Fibroblast of lung (primary cell): Measurements from ENCODE around the gene D2HGDH. TPM values are rescaled to one million over a fixed set of nuclear protein-coding genes. Genes with fewer than 3 reads are reported as not detected.

ENCODE experiments used
- DNase-seq, 2 donors: peaks; one replicate each; pipeline versions ENCODE4 v3.0.0 to v3.0.0-alpha.2; 2010; ENCODE audit warnings: low read depth in 2 of 2
- H2AFZ ChIP-seq: 2 replicates; pipeline ENCODE4 v1.5.1; 2012; ENCODE audit warnings: low read length, control low read depth, inconsistent platforms
- H3K27ac ChIP-seq: 2 replicates; pipeline ENCODE4 v1.5.1; 2011; ENCODE audit warnings: low read length, control low read depth; ENCODE audit not compliant: insufficient read depth
- H3K27me3 ChIP-seq: 2 replicates; pipeline ENCODE4 v1.5.1; 2011; ENCODE audit warnings: mild to moderate bottlenecking, low read length; ENCODE audit not compliant: control insufficient read depth, insufficient read depth
- H3K36me3 ChIP-seq: 2 replicates; pipeline ENCODE4 v1.5.1; 2011; ENCODE audit warnings: low read length; ENCODE audit not compliant: control insufficient read depth, insufficient read depth
- H3K4me1 ChIP-seq: 2 replicates; pipeline ENCODE4 v1.5.1; 2011; ENCODE audit warnings: low read length; ENCODE audit not compliant: control insufficient read depth, insufficient read depth; ENCODE audit errors: extremely low read depth
- H3K4me2 ChIP-seq: 2 replicates; pipeline ENCODE4 v1.5.1; 2011; ENCODE audit warnings: low read length, control low read depth; ENCODE audit not compliant: insufficient read depth; ENCODE audit errors: extremely low read depth
- H3K4me3 ChIP-seq, 4 experiments: fragments of 200-600 bp in 1 of 4; sonication (generic) in 1 of 4; replicated peaks in 1 of 4; 2 replicates each; pipeline ENCODE4 v1.5.1; 2011 to 2016; ENCODE audit warnings: low read length in 4 of 4, low read depth in 3 of 4, mild to moderate bottlenecking in 3 of 4, control low read depth in 2 of 4, inconsistent platforms in 1 of 4, mixed read lengths in 1 of 4; ENCODE audit not compliant: insufficient read depth in 1 of 4; ENCODE audit errors: control extremely low read depth in 1 of 4
- H3K79me2 ChIP-seq: 2 replicates; pipeline ENCODE4 v1.5.1; 2012; ENCODE audit warnings: mild to moderate bottlenecking, low read length, inconsistent platforms; ENCODE audit not compliant: control insufficient read depth, insufficient read depth
- H3K9ac ChIP-seq: 2 replicates; pipeline ENCODE4 v1.5.1; 2011; ENCODE audit warnings: mild to moderate bottlenecking, low read length, control low read depth; ENCODE audit not compliant: insufficient read depth
- H3K9me3 ChIP-seq: 2 replicates; pipeline ENCODE4 v1.5.1; 2012; ENCODE audit warnings: low read depth, low read length; ENCODE audit not compliant: control insufficient read depth, insufficient read depth
- H4K20me1 ChIP-seq: 2 replicates; pipeline ENCODE4 v1.5.1; 2011; ENCODE audit warnings: low read length; ENCODE audit not compliant: control insufficient read depth, insufficient read depth; ENCODE audit errors: extremely low read depth
- EZH2 ChIP-seq: IDR thresholded peaks from 2 replicates; pipeline ENCODE4 v1.5.1; 2012; ENCODE audit warnings: low read length, control low read depth, mild to moderate bottlenecking; ENCODE audit errors: missing control alignments
- polyA plus RNA-seq, 2 donors: library from polyadenylated mRNA; depleted of rRNA in 1 of 2; stranded (reverse) in 1 of 2; unstranded in 1 of 2; fragments of >200 nt; gene quantifications; 2 replicates each; pipeline ENCODE4 v1.2.1, GENCODE V29; 2011 to 2012; ENCODE audit warnings: missing spikeins in 1 of 2
- total RNA-seq: library from RNA; depleted of rRNA; stranded (reverse); fragments of >200 nt; gene quantifications from 2 replicates; pipeline ENCODE4 v1.2.1, GENCODE V29; 2014
- TF ChIP-seq, protein P1 (sequence below), 2 donors: IDR thresholded peaks in 1 of 2; conservative IDR thresholded peaks in 1 of 2; 1 replicate in 1 of 2; 2 replicates in 1 of 2; pipeline ENCODE4 v1.5.1; 2011 to 2012; ENCODE audit warnings: low read length in 2 of 2, control low read depth in 1 of 2, inconsistent platforms in 1 of 2, low read depth in 1 of 2, mild to moderate bottlenecking in 1 of 2

D2HGDH gene
- total and polyA plus RNA-seq, 2 donors (not counting 1 experiment from before 2014, with no cell fraction given): 5.7 to 28.4 TPM

DNA sequence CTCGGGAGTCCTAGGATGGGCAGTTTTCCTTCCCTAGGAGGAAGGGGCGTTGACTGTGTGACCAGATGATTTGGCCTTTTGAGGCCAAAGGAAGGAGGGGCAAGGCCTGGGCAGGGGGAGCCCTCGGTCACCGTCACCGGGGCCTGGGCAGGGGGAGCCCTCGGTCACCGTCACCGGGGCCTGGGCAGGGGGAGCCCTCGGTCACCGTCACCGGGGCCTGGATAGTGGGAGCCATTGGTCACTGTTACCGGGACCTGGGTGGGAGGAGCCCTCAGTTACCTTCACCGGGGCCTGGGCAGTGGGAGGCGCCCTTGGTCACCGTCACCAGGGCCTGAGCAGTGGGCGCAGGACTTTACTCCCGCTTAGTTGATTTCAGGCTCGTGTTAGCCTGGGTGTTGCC, 17.3 kb downstream of the D2HGDH start:
- DNase-seq: no peak
- no peaks in the 10 kb centered on the region for H3K9me3 ChIP-seq
- H3K4me2 ChIP-seq: no peak overlapping the region
- no peaks in the 10 kb centered on the region for H3K79me2 ChIP-seq
- H3K27me3 ChIP-seq: no peaks in the 10 kb centered on the region
- H4K20me1 ChIP-seq: no peaks in the 10 kb centered on the region
- H2AFZ ChIP-seq: no peak overlapping the region
- TF ChIP-seq, protein P1, sequence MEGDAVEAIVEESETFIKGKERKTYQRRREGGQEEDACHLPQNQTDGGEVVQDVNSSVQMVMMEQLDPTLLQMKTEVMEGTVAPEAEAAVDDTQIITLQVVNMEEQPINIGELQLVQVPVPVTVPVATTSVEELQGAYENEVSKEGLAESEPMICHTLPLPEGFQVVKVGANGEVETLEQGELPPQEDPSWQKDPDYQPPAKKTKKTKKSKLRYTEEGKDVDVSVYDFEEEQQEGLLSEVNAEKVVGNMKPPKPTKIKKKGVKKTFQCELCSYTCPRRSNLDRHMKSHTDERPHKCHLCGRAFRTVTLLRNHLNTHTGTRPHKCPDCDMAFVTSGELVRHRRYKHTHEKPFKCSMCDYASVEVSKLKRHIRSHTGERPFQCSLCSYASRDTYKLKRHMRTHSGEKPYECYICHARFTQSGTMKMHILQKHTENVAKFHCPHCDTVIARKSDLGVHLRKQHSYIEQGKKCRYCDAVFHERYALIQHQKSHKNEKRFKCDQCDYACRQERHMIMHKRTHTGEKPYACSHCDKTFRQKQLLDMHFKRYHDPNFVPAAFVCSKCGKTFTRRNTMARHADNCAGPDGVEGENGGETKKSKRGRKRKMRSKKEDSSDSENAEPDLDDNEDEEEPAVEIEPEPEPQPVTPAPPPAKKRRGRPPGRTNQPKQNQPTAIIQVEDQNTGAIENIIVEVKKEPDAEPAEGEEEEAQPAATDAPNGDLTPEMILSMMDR (conservative IDR thresholded peaks at IDR 0.05 in 1 of 2, IDR thresholded peaks at IDR 0.05 in 1 of 2; ENCODE audit: low read depth in 1 of 2, low read length in 2 of 2): no peak
- no peak for TF ChIP-seq EZH2
- H3K4me1 ChIP-seq: no peaks in the 10 kb centered on the region
- H3K4me3 ChIP-seq: no peak overlapping the region
- H3K36me3 ChIP-seq: peaks cover 14% of the 10 kb centered on the region
- H3K27ac ChIP-seq: no peak overlapping the region
- no peak overlapping the region for H3K9ac ChIP-seq

DNA sequence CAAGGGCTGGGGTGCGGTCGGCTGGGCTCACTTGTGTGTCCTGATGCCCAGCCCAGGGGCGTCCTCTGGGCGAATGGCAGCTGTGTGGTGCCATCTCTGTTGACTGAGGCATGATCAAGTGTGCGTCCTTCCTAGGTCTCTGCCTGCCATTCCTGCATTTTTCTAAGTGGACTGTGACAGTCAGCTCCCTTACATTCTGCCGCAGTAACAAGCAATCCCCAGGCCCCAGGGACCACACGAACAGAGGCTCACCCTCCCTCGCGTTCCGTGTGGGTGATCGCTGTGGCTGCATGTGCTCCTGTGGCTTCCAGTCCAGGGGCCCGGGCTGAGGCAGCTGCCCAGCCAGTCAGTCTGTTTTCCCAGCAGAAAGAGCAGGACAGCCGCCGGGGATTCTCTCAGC, 17.8 kb downstream of the D2HGDH start:
- no peak for DNase-seq
- no peak overlapping the region for H3K27ac ChIP-seq
- no peak overlapping the region for H3K9ac ChIP-seq
- no peak overlapping the region for H2AFZ ChIP-seq
- no peak for TF ChIP-seq EZH2
- TF ChIP-seq, protein P1 (conservative IDR thresholded peaks at IDR 0.05 in 1 of 2, IDR thresholded peaks at IDR 0.05 in 1 of 2; ENCODE audit: low read depth in 1 of 2, low read length in 2 of 2): no peak
- H3K4me3 ChIP-seq: no peak overlapping the region
- no peaks in the 10 kb centered on the region for H3K79me2 ChIP-seq
- no peaks in the 10 kb centered on the region for H3K4me1 ChIP-seq
- no peak overlapping the region for H3K4me2 ChIP-seq
- no peaks in the 10 kb centered on the region for H4K20me1 ChIP-seq
- H3K36me3 ChIP-seq: peaks cover 15% of the 10 kb centered on the region
- no peaks in the 10 kb centered on the region for H3K9me3 ChIP-seq
- no peaks in the 10 kb centered on the region for H3K27me3 ChIP-seq

DNA sequence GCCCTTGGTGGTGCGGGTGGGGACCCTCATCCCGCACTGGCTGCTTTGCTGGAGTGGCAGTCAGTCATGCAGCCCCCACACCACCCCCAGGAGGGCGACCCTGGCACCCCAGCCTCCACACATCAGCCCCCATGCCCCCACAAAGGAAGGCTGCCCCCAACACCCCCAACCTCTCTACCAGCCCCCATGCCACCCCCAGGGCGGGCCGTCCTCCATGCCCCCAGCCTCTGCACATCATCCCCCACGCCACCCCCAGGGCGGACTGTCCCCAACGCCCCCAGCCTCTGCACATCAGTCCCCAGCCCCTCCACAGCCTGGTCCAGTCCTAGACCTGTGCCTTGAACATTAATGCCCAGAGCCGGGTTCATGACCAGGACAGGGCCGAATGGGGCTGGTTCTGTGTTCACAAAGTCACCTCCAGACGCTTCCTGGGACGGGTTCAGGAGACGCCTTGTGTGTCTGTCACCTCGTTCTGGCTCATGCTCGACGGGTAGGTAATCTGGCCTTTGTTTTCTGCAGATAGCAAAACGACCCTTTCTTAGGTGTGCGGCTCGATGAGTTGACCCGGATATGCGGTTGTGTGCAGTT, 18.4 kb downstream of the D2HGDH start:
- H2AFZ ChIP-seq: no peak overlapping the region
- H3K9ac ChIP-seq: no peak overlapping the region
- no peaks in the 10 kb centered on the region for H3K4me1 ChIP-seq
- peaks cover 15% of the 10 kb centered on the region for H3K36me3 ChIP-seq
- TF ChIP-seq, protein P1 (conservative IDR thresholded peaks at IDR 0.05 in 1 of 2, IDR thresholded peaks at IDR 0.05 in 1 of 2; ENCODE audit: low read depth in 1 of 2, low read length in 2 of 2): no peak
- no peak for TF ChIP-seq EZH2
- no peak for DNase-seq
- no peak overlapping the region for H3K27ac ChIP-seq
- no peak overlapping the region for H3K4me2 ChIP-seq
- no peak overlapping the region for H3K4me3 ChIP-seq
- no peaks in the 10 kb centered on the region for H3K9me3 ChIP-seq
- no peaks in the 10 kb centered on the region for H3K27me3 ChIP-seq
- H3K79me2 ChIP-seq: no peaks in the 10 kb centered on the region
- H4K20me1 ChIP-seq: no peaks in the 10 kb centered on the region
